NCI-H2029 treated with DMSO at 0.1 percent for 48 hours (cell line): ENCODE data around the gene SLC19A1.
"Not testable (repeated sequence)": the region's sequence is repeated elsewhere in the genome, so short reads cannot be mapped to it uniquely, and the experiment has no call there.

Experiments
- DNase-seq: peaks from one replicate; lab custom pipeline; 2025; lab: John Stamatoyannopoulos, UW

SLC19A1 gene

DNA sequence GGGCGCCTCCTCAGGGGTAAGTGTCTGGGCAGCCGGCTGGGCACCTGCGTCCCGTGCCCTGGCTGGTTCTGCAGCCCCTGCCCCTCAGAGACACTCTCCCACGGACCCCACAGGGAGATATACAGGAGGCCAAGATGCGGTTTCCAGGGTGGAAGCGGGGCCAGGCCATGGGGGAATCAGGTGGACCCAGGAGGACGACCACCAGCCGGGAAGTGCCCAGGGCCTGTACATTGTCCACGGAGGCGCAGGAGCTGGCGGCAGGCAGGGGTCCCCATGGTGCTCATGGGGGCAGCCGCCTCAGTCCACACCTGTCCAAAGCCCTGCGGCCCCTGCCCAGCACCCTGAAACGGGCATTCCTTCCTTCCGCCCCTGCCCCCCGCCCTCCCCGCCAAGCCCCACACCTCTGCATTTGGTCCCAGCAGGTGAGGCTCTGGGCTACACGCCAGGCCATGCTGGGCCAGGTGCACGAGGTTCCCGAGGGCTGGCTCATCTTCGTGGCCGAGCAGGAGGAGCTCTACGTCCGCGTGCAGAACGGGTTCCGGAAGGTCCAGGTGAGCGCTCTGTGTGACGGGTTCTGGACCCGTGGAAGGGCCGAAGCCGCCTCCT lies 36.7 kb downstream of the SLC19A1 start:
- no peak for DNase-seq

DNA sequence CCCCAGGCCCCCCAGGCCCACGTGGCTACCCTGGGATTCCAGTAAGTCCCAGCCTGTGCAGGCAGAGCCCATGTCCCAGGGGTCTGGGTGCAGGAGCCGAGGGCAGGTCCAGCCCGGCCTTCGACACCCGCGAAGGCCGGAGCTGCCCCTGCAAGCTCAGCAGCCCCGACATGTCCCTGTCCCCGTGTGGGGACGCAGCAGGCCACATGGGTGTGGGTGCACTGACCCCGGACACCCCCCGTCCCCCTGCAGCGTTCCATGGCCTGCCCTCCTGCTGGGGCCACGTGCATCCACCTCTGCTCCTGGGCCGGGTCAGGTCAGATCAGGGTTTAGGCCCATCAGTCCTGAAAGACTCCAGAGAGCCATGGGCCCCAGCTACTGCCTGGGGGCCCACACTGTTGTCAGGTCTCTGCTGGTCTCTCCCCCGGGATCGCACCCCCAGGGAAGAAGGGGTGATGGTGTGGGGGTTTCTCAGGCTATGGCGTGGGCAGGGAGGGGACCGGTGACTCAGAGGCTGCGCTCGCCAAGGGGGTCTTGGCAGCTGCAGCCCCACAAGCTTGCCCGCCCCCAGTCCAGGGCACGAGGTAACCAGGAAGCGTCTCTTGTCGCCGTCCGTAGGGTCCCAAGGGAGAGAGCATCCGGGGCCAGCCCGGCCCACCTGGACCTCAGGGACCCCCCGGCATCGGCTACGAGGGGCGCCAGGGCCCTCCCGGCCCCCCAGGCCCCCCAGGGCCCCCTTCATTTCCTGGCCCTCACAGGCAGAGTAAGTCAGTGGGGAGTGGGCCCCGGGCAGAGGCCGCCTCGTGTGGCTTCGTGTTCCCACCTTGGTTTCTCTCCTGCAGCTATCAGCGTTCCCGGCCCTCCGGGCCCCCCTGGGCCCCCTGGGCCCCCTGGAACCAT lies 37.5 kb downstream of the SLC19A1 start:
- no peak for DNase-seq

DNA sequence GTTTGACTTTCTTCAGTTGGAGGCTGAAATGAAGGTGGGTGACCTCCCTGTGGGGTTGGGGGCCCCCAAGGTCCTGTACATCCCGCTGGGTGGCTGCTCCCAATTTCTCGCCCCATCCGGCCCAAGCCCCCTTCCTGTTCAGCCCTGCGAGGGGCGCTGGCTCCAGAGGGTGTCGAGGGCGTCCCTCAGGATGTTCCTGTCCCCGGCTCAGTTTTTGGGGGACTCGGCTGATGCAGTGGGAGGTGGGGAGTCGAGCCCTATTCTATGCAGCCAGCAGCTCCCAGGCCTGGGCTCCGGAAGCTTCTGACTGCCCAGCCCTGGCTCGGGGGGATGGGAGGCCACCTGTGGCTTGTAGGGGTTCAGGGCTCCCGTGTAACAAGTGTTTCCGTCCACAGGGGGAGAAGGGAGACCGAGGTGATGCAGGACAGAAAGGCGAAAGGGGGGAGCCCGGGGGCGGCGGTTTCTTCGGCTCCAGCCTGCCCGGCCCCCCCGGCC lies 38.2 kb downstream of the SLC19A1 start:
- no peak for DNase-seq

DNA sequence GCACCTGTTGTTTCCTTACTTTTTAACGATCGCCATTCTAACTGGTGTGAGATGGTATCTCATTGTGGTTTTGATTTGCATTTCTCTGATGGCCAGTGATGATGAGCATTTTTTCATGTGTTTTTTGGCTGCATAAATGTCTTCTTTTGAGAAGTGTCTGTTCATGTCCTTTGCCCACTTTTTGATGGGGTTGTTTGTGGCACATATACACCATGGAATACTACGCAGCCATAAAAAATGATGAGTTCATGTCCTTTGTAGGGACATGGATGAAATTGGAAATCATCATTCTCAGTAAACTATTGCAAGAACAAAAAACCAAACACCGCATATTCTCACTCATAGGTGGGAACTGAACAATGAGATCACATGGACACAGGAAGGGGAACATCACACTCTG lies 39.0 kb downstream of the SLC19A1 start:
- not testable (repeated sequence) for DNase-seq

DNA sequence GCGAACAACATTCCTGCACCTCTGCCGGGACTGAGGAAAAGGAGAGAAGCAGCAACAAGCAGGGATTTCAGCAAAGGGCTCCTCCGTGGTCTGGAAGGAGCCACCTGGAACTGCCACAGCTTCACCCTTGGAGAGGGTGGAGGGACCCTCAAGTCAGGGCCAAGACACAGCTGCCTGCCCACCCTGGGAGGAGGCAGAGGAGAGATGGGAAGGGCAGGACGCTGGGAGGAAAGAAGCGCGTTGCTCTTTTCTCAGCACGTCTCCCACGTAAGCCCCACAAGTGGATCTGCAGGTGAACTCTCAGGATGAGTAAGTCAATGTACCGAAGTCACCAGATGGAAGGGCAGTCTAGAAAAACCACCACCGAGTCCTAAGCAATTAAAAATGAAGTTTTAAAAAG lies 39.6 kb downstream of the SLC19A1 start:
- no peak for DNase-seq

DNA sequence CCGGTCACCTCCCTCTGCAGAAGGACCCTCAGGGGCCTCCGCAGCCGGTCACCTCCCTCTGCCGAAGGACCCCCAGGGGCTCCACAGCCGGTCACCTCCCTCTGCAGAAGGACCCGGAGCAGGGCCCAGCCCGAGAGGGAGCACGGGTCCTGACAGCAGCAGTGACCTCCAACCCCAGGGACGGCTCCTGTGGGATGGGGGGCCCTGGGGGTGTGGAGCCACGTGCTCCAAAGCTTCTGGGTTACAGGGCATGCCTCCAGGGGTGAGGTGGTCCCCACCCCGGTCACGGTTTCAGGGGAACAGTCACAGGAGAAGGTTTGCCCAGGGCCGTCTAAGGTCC lies 40.3 kb downstream of the SLC19A1 start:
- DNase-seq, result no peak

DNA sequence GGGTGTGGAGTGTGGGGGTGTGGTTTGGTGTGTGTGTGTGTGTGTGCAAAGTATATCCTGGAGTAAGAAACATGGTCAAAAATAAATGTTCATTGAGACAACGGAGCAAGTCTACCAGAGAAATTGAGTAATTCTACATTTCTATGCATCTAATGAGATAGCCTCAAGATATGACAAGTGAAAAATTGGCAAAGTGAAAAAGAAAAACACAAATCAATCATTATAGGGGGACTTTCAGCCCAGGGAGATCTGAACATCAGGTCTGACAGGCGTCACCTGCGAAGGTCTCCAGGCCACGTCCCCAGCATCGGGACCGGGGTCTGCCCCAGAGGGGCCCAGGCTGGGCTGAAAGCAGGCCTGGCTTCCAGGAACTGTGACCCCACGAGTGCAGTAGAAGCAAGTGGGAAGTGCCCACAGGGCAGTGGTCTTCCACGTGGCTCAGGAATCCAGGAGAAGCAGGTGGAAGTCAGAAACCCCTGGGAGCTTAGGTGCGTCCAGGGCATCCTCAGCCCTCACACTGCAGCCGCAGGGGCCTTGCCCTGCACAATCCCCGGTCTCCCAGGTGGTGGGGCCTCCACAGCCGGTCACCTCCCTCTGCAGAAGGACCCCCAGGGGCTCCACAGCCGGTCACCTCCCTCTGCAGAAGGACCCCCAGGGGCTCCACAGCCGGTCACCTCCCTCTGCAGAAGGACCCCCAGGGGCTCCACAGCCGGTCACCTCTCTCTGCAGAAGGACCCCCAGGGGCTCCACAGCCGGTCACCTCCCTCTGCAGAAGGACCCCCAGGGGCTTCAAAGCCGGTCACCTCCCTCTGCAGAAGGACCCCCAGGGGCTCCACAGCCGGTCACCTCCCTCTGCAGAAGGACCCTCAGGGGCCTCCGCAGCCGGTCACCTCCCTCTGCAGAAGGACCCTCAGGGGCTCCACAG lies 40.9 kb downstream of the SLC19A1 start:
- DNase-seq, result not testable (repeated sequence)

DNA sequence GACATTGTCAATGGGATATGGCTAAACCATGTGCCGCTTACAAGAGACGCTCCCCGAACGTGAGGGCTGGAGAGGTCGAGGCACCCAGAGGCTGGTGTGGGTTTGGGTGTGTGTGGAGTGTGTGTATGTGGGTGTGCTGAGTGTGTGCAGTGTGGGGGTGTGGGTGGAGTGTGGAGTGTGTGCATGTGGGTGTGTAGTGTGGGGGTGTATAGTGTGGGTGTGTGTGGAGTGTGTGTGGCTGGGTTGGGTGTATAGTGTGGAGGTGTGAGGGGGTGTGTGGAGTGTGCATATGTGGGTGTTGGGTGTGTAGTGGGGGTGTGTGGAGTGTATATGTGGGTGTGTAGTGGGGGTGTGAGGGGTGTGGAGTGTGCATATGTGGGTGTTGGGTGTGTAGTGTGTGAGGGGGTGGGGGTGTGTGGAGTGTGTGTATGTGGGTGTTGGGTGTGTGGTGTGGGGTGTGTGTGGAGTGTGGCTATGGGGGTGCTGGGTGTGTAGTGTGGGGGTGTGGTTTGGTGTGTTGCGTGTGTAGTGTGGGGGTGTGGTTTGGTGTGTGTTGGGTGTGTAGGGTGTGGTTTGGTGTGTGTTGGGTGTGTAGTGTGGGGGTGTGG lies 42.2 kb downstream of the SLC19A1 start:
- no peak for DNase-seq

DNA sequence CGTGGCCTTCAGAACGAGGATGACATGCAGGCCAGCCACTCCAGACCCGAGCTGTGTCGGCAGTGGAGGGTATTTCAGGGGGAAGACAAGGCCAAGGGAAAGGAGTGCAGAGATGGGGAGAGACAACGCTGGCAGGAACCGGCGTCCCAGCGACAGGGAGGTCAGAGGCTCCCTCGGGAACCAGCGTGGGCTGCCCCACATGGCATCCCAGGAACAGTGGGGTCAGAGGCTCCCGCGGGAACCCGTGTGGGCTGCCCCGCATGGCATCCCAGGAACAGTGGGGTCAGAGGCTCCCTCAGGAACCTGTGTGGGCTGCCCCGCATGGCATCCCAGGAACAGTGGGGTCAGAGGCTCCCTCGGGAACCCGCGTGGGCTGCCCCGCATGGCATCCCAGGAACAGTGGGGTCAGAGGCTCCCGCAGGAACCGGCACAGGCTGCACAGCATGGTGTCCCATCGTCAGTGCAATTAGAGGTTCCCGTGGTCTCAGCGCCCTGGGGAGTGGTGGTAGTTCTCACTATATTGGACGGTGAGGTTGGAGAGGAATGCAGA lies 43.0 kb downstream of the SLC19A1 start:
- DNase-seq, result no peak

DNA sequence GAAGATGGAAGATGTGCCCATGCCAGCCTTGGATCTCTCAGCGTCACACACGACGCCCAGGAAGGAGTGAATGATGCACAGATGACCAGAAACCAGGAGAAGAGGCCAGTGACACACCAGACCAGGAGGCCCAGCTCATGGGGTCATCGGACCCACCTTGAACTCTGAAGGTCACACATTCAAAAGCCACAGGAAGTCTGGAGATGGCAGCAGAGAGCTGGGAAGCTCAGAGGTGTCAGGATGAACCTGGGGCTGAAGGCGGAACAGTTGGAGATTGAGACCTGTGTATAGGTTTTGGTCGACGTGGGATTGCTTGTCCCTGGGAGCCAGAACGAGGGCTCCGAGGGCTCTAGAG lies 43.6 kb downstream of the SLC19A1 start:
- DNase-seq, result no peak

DNA sequence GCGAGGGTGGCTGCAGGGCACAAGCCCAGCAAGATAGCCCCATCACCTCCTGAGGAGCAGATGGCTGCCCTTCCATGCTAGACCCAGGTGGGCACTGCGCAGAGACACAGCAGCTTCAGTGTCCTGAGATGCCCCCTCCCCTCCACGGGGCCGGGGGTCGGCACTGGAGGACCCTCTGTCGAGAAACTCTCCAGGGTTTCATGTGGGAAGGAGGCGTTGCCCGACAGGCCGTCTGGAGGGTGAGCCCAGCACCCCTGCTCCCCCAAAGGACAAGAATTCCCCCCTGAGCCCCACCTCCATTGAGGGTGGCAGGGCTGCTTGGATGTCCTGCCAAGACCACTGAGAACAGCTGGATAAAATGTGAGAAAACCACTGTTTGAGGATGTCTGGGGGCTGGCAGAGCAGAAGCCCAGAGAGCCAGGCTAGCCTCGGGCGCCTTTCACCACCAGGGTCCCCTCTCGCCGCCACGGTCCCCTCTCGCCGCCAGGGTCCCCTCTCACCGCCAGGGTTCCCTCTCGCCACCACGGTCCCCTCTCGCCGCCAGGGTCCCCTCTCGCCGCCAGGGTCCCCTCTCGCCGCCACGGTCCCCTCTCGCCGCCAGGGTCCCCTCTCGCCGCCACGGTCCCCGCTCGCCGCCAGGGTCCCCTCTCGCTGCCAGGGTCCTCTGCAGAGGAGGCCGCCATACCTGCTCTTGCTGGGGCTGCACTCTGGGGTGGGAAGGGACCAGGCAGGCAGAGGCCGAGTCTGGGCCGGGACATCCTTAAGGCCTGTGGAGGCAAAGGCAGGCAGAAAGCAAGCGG lies 44.2 kb downstream of the SLC19A1 start:
- no peak for DNase-seq

DNA sequence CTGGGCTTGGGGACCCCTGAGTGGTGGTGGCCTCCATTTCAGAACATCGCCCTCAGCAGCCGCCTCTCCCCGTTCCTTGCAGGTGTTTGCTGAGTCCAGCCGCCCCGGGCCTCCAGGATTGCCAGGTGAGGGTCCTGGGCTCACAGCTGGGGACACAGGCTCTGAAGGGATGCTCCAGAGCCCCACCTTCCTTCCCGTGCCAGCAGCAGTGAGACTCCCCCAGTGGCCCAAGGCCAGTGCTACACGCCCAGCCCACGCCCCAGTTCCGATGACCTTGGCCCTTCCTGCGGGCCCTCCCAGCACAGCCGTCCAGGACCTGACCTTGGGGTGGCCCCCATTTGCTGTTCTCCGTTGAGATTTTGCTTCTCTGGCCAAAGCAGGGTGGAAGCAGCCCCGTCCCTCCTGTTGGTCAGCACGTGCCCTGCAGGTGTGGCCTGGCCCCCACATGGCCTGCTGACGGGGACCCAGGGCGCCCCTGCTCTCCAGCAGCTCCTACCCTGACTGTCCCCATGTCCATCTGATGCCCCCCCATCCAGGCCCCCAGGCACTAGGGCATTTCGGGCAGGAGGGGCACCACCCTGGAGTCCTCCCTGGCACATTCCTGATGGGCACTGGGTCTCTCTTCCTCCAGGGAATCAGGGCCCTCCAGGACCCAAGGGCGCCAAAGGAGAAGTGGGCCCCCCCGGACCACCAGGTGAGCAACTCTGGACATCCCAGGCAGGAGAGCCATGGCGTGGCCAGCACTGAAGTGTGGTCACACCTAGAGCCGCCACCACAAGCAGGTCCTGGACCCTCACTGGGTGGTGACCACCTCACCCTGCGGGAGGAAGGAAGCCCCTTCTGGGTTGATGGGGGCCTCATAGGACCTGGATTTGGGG lies 45.0 kb downstream of the SLC19A1 start:
- DNase-seq, result no peak

DNA sequence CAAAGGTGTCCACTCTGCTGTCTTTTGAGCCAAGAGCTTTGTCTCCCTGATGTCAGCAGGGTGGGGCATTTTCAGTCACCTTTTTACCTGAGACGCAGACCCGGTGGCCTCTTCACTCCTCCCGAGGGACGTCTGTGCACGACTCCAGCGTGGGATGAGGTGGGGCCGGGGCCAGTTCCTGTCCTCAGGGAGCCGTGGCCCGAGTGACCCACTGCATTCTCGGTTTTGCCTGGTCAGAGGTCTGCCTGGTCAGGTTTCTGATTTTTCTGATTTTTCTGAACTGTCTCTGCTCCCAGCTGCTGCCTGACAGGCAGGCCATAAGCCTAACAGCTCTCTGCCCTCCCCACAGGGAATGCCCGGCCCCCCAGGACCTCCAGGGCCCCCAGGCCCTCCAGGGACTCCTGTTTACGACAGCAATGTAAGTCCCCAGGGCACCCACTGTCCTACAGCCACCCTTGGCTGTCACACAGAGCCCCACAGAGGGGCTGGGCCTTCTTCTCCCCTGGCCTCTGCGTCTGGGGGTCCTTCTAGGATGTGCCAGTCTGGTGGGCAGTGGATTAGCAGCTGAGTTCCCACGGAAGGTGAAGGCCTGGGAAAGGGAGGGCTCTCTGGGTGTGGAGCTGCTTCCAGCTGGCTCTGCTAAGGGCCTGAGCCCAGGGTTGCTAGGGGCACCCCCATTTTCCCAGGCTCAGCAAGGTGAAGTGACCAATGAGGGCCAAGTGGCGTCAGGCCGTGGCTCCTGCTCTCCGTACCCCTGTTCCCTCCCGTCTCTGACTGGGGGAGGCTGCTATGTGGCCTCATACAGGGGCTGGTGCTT lies 45.9 kb downstream of the SLC19A1 start:
- no peak for DNase-seq

DNA sequence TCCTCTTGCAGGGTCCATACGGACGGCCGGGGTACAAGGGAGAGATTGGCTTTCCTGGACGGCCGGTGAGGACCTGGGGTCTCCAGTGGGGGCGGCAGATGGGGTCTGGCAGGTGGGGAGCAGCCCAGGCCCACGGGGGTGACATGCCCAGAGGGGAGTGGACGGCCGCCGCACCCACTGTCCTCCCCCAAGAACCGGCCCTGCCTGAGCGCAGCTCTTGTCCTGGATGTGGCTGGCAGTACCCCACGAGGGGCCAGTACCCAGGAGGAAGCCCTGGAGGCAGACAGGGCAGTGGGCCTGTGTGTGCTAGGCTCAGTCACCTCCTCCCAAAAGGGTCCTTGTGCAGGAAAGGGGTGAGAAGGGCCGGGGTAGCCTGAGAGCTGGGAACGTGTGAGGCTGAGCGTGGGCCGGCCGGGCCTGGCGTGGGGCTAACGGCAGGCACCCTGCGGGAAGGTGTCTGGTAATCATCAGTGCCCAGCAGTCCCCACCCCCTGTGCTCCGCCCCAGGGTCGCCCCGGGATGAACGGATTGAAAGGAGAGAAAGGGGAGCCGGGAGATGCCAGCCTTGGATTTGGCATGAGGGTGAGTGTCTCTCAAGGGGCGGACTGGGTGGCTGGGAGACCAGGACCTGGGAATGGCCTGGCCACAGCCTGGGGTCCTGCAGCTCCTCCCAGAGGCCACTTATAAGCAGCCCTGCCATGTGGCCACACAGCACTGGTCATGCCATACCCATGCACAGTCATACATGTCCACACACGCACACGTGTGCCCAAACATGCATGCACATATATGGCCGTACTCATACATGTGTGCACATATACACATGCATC lies 47.2 kb downstream of the SLC19A1 start:
- no peak for DNase-seq

DNA sequence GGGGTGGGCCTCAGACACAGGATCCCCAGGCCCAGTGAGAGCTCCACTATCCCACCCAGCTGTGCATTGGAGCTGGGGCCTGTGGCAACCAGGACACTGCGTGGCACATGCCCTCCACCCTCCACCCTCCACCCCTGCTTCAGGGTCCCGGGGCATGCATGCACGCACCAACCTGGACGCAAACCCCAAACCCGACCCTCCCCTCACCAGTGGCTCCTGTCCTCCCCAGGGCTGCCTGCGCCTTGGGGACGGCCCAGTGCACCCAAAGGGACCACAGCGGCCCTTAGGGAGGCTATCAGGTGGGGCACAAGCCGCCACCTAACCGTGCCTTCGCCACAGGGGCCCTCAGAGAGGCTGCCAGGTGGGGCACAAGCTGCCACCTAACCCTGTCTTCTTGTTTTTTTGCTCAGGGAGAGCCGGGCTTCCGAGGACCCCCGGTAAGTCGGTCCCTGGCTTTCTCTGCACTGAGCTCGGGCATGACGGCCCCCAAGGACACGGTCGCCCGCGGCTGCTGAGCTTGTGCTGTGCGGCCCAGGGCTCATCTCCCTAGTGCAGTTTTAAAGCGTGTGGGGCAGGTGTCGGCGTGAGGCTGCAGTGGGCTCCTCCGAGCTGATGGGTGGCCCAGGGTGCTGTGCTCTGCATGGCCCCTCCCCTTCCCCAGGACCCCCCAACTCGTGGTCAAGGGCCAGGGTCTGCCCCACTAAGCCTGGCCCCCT lies 47.9 kb downstream of the SLC19A1 start:
- DNase-seq, result no peak

DNA sequence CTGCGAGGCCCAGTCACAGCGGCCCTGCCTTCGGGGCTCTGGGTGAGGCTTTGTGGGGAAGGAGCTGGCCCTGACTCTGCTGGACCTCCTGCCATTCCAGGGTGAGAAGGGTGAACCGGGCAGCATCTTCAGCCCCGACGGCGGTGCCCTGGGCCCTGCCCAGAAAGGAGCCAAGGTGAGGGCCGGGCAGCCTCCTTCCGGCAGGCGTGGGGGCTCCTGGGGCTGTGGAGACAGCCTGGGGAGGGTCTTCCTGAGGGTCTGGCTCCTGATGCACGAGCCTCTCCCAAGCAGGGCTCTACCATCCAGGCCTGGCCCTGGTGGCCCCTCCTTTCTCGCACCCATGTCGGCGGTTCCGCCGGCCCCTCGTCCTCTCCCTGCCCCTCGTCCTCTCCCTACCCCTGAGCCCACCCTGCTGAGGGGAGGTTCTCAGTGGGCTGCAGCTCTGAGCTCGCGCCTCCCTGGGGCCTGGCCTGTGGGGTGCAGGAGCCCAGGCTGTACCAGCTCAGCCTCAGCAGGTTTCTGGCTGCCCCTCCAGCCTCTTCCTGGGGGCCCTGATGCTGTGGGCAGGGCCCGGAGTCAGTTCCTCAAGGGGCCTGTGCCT lies 48.7 kb downstream of the SLC19A1 start:
- DNase-seq, result no peak

DNA sequence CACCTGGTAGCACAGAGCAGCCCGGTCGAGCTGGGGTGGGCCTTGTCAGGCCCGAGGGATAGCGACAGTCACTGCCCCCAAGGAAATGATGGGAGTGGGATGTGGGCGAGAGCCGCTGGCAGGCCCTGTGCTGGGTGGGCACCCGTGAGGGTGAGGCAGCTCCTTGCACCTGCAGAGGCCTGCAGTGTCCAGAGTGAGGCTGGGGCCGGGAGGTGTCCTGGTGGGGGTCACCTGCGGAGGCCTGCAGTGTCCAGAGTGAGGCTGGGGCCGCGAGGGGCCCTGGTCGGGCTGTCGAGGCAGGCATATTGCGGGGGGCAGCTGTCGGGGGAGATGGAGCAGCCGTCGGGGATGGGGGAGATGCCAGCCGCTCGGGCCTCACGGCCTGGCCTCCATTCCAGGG lies 49.5 kb downstream of the SLC19A1 start:
- DNase-seq, result no peak
